Ascending aorta (tissue), 2 donors: ENCODE results near the gene COQ3. TPM values are rescaled to one million over a fixed set of nuclear protein-coding genes. Genes with fewer than 3 reads are reported as not detected.

Experiments used
- DNase-seq, 2 donors: peaks; one replicate each; pipeline ENCODE4 v3.0.0-alpha.2; 2019; ENCODE audit warnings: low spot score in 2 of 2
- H3K27ac ChIP-seq, 2 donors: fragments of 200-600 bp; sonication (generic); one replicate each; pipeline ENCODE4 v1.5.1; 2016 to 2017; ENCODE audit warnings: mild to moderate bottlenecking in 1 of 2
- H3K27me3 ChIP-seq: fragments of 200-600 bp; sonication (generic); one replicate; pipeline ENCODE4 v1.5.1; 2017
- H3K36me3 ChIP-seq, 2 donors: fragments of 200-600 bp; sonication (generic); one replicate each; pipeline ENCODE4 v1.5.1; 2016
- H3K4me1 ChIP-seq, 2 donors: fragments of 200-600 bp; sonication (generic); one replicate each; pipeline ENCODE4 v1.5.1; 2016 to 2017; ENCODE audit warnings: mild to moderate bottlenecking in 1 of 2
- H3K4me3 ChIP-seq, 2 donors: fragments of 200-600 bp; sonication (generic); one replicate each; pipeline ENCODE4 v1.5.1; 2016 to 2017; ENCODE audit warnings: mild to moderate bottlenecking in 1 of 2
- H3K9me3 ChIP-seq, 2 donors: fragments of 200-600 bp; sonication (generic); one replicate each; pipeline ENCODE4 v1.5.1; 2016
- intact Hi-C: fragments of 100-400 bp; cut with DNase I; formaldehyde crosslinking; loops from one replicate; pipeline ENCODE4 v1.15.1; 2023
- total RNA-seq: library from RNA; depleted of rRNA; stranded (reverse); fragments of >200 nt; gene quantifications from one replicate; pipeline ENCODE4 v1.1.0, GENCODE V29; 2016
- TF ChIP-seq, protein P1 (sequence below), 3 experiments: fragments of 200-600 bp in 2 of 3; fragments of 450-650 bp in 1 of 3; sonication (generic) in 2 of 3; IDR thresholded peaks; one replicate each; pipeline ENCODE4 v1.5.1; 2016 to 2019; ENCODE audit warnings: antibody characterized with exemption in 3 of 3, mild to moderate bottlenecking in 1 of 3, moderate library complexity in 1 of 3

The COQ3 gene
- total RNA-seq, 1 donor from 2014 or later, result 1.7 TPM

DNA sequence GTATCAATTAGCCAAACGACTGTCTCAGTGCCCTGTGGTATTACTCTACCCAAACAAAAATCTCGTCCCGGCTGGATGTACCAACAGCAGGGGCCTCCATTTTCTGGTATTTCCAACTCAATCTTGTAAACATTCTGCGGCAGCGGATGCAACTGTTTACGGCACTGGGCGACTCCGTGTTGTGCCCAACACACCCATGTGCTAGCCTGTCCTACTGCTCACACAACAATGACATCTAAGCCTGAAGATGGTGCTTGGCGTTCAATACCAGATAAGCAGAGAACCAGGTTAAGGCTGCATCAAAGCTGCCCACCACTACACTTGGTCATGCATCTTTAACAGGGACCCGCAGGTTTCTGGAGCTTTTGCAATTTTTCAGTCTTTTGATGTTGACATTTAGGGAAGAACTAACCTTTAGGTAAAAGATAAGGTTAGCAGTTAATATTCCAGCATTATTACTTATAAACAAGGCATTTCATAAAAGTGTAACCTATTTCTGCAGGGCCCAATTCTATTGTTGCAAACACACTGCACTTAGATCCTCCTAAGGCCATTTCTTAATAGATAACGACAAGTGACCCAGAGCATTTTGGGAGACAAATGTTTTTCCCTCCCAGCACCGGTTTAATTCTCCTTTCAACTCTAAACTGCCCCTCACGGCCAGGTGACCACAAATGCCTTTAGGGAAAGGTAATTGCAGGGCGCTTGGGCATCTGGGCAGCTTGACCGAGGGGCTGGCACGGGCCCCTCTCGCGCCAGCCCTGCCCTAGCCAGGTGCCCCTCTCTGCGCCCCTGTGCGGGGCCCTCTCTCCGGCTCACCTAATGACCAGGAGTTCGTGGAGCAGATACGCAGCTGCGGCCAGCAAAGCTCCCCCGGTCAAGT lies 45.5 kb downstream of the COQ3 start:
- DNase-seq, result no peak
- peaks cover 0 to 4% of the 10 kb centered on the region in 2 donors for H3K4me1 ChIP-seq
- H3K27ac ChIP-seq, result peak overlapping the region; percentile 9 to 54
- TF ChIP-seq, protein P1, sequence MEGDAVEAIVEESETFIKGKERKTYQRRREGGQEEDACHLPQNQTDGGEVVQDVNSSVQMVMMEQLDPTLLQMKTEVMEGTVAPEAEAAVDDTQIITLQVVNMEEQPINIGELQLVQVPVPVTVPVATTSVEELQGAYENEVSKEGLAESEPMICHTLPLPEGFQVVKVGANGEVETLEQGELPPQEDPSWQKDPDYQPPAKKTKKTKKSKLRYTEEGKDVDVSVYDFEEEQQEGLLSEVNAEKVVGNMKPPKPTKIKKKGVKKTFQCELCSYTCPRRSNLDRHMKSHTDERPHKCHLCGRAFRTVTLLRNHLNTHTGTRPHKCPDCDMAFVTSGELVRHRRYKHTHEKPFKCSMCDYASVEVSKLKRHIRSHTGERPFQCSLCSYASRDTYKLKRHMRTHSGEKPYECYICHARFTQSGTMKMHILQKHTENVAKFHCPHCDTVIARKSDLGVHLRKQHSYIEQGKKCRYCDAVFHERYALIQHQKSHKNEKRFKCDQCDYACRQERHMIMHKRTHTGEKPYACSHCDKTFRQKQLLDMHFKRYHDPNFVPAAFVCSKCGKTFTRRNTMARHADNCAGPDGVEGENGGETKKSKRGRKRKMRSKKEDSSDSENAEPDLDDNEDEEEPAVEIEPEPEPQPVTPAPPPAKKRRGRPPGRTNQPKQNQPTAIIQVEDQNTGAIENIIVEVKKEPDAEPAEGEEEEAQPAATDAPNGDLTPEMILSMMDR (IDR thresholded peaks at IDR 0.05), result no peak
- H3K4me3 ChIP-seq, result peak overlapping the region; percentile 75 to 77
- H3K9me3 ChIP-seq, result no peaks in the 10 kb centered on the region
- no peaks in the 10 kb centered on the region for H3K36me3 ChIP-seq
- intact Hi-C loops, result no loop called here
- no peaks in the 10 kb centered on the region for H3K27me3 ChIP-seq

DNA sequence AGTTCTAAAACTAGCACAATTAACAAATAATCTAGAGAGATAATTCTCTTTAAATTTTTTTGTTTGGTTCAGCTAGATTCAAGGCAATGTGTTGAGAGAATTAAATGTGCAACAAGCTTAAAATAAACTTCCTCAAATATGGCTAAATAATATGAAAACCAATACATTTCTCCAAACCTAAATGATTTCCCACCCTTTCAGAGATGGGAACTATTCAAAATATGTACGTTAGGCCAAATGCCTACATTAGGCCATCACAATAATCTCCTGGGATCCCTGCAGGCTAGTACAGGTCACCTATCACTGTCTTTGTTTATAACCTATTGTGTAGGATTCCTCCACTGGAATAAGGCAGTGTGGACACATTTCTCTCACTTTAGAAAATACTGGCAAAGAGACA lies 46.2 kb downstream of the COQ3 start:
- TF ChIP-seq, protein P1 (IDR thresholded peaks at IDR 0.05), result no peak
- no peak for DNase-seq
- Histone ChIP-seq H3K9me3 (no peaks in the 10 kb centered on the region), H3K27me3 (no peaks in the 10 kb centered on the region), H3K36me3 (no peaks in the 10 kb centered on the region), H3K4me1 (peaks cover 0 to 4% of the 10 kb centered on the region in 2 donors), H3K4me3 (no peak overlapping the region), H3K27ac (no peak overlapping the region)
- intact Hi-C loops, result no loop called here

DNA sequence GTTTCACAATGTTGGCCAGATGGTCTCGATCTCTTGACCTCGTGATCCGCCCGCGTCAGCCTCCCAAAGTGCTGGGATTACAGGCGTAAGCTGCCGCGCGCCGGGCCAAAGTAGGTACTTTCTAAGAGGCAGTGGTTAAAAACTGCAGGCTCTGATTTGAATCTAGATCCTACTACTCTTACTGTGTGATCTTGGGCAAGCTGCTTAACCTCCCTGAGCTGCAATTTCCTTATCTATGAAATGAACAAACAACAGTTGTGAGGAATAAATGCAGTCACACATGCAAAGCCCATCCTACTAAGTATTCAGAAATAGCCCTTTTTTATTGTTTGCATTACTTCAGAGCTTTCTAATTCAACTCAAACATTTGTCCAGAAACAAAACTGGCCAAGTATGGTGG lies 47.4 kb downstream of the COQ3 start:
- Histone ChIP-seq H3K27me3 (no peaks in the 10 kb centered on the region), H3K9me3 (no peaks in the 10 kb centered on the region), H3K4me3 (no peak overlapping the region), H3K4me1 (peaks cover 0 to 4% of the 10 kb centered on the region in 2 donors), H3K36me3 (no peaks in the 10 kb centered on the region), H3K27ac (no peak overlapping the region)
- no peak for DNase-seq
- TF ChIP-seq, protein P1 (IDR thresholded peaks at IDR 0.05), result no peak
- intact Hi-C loops, result no loop called here

DNA sequence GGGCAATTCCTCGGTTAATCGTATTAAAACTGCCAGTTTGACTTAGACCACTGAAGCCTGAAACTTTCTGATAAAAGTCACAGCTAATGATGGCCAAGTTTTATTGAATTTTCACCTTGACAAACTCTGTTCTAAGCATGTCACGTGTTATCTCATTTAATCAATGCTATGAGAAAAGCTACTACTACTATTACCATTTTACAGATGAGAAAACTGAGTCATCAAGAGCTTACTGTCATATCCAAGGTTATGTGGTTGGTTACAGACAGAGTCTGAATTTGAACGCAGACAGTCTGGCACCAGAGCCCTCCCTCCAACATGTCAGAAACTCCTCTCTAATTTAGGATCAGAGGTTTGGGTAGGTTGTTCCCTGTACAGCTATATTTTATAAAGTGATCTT lies 48.8 kb downstream of the COQ3 start:
- TF ChIP-seq, protein P1 (IDR thresholded peaks at IDR 0.05), result no peak
- H3K9me3 ChIP-seq, result no peaks in the 10 kb centered on the region
- no peak overlapping the region for H3K4me3 ChIP-seq
- no peaks in the 10 kb centered on the region for H3K27me3 ChIP-seq
- intact Hi-C loops, result no loop called here
- peaks cover 0 to 4% of the 10 kb centered on the region in 2 donors for H3K4me1 ChIP-seq
- no peak overlapping the region for H3K27ac ChIP-seq
- DNase-seq, result no peak
- no peaks in the 10 kb centered on the region for H3K36me3 ChIP-seq

DNA sequence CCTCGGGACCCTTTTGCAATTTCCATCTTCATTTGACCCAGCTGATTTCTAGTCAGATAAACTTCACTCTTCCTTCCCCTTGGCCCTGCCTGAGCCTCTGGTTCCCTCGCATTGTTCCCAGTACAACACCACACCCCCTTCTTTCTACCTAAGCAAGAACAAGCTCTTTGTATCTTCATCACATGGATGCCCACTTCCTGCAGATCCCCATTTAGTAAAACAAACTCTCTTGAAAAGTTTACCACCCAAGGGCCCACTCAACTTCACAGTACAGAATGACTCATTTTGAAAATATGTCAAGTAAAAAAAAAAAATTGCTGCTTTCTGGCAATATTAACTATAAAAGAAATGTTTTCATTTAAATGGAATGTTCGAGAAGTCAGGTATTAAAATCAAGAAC lies 49.7 kb downstream of the COQ3 start:
- H3K36me3 ChIP-seq, result no peaks in the 10 kb centered on the region
- intact Hi-C loops, result no loop called here
- no peaks in the 10 kb centered on the region for H3K4me1 ChIP-seq
- TF ChIP-seq, protein P1 (IDR thresholded peaks at IDR 0.05), result no peak
- H3K27ac ChIP-seq, result no peak overlapping the region
- H3K4me3 ChIP-seq, result no peak overlapping the region
- DNase-seq, result no peak
- no peaks in the 10 kb centered on the region for H3K9me3 ChIP-seq
- no peaks in the 10 kb centered on the region for H3K27me3 ChIP-seq
